Measurements from ENCODE around the gene SLC36A1. TPM values are rescaled to one million over a fixed set of nuclear protein-coding genes. Genes with fewer than 3 reads are reported as not detected.

SLC36A1 gene
- polyA plus RNA-seq: 0.78 and 1.5 TPM in 2 replicates

GRCh38 chr5:151447174-151448037, at the start of gene SLC36A1:
Gene SLC36A1, plus strand, starts transcription at chr5:151447603. Its CDS starts 11,190 bp downstream, at chr5:151458793.

Other genes starting within 250 kb of the SLC36A1 start
- 3.9 and 6.6 TPM in 2 replicates for gene CCDC69, start 223.5 kb upstream of the SLC36A1 start, polyA plus RNA-seq
- gene GM2A, start 194.4 kb upstream of the SLC36A1 start, polyA plus RNA-seq: 5.9 and 7.0 TPM in 2 replicates
- gene SLC36A3, start 143.8 kb upstream of the SLC36A1 start, polyA plus RNA-seq: not detected in 2 replicates
- gene SLC36A2, start 100.0 kb upstream of the SLC36A1 start, polyA plus RNA-seq: not detected in 2 replicates
- 0.52 and 0.83 TPM in 2 replicates for gene FAT2, start 143.7 kb downstream of the SLC36A1 start, polyA plus RNA-seq
- 35.7 and 37.1 TPM in 2 replicates for gene SPARC, start 239.3 kb downstream of the SLC36A1 start, polyA plus RNA-seq

Data from Purkinje cell (primary cell).